Erythroblast (primary cell): Measurements from ENCODE around the gene ADAM8.

Experiments used
- GATA1 ChIP-seq: IDR thresholded peaks from 2 replicates; pipeline ENCODE4 v1.6.1; 2011; ENCODE audit warnings: low read depth, mild to moderate bottlenecking, control low read depth, low read length, moderate library complexity
- POLR2A ChIP-seq: IDR thresholded peaks from 2 replicates; pipeline ENCODE4 v1.6.1; 2011; ENCODE audit warnings: mild to moderate bottlenecking, low read length

- TF ChIP-seq POLR2A = no peak
- no peak for TF ChIP-seq GATA1
Observed at GRCh38 chr10:133231244-133231945, 45.3 kb downstream of the ADAM8 start.
